Fibroblast of peridontal ligament (primary cell): ENCODE measurements around the gene FHOD3.
"Not testable (repeated sequence)": the region's sequence is repeated elsewhere in the genome, so short reads cannot be mapped to it uniquely, and the experiment has no call there.

Experiments used
- DNase-seq: peaks from one replicate; pipeline ENCODE4 v3.0.0-alpha.2; 2010; ENCODE audit errors: extremely low read depth

Gene FHOD3

GRCh38 chr18:36350251-36350651, 52.7 kb downstream of the FHOD3 start:
- DNase-seq = no peak

DNA sequence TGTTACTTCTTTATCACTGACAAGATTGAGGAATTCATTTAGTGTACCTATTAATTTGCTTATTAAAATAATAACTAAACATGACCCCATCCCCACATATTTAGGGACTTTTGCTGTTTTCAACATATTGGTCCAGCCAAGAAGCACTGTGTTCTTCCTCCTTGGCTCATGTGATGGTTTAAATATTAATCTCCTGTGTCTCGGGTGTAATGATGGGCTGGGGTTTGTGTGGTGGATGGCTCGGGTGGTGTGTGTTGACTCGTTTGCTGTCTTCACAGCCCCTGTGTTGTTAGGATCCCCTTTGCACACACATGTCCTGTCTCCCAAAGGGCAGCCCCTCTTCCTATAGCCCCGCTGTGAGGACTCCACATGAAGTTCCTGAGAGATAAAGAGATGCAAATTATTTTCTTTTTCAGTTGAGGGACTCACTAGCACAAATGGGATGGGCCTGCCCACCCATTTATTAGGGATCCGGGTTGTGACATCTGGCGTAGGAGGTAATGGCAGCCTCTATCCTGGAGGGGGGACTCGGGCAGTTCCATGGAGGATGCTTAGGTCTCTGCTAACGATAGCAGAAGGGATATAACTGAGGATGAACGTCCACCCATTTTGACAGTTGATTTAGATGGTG, 53.4 kb downstream of the FHOD3 start:
- DNase-seq = no peak

DNA sequence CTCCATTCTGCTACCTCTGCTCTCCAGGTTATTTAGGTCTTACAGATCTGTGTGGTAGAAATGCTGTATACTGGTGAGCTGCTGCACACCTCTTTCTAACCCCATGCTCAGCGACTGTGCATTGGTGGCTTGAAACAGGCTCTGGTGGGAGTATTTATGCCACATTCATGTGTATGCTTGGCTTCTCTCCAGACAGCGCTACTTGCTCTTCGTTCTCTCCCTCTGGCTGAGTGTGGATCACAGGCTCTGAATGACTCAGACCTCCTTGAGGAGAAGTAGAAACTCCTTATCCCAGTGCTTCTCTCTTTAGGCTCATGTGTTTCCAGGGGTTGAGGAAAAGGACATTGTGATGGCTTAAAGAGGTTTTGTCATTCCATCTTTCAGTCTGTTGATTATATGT, 54.9 kb downstream of the FHOD3 start:
- DNase-seq = peak; percentile 95

GRCh38 chr18:36354989-36355388, 57.5 kb downstream of the FHOD3 start:
- peak; percentile 89 for DNase-seq

DNA sequence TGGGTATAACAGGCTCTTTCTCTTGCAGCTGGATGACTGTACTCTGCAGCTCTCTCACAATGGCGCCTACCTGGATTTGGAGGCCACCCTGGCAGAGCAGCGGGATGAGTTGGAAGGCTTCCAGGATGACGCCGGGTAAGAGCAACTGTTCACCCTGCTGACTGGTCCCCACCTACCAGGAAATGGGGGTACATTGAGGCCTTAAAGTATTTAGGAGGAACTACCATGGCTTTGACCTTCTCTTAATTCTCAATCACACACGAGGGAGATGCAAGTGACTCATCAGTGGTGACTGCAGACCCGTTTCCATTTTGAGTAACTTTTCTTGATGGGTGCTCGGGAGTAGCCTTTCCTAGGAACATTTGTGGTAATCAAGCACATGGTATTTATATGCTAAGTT, 58.0 kb downstream of the FHOD3 start:
- DNase-seq = no peak

DNA sequence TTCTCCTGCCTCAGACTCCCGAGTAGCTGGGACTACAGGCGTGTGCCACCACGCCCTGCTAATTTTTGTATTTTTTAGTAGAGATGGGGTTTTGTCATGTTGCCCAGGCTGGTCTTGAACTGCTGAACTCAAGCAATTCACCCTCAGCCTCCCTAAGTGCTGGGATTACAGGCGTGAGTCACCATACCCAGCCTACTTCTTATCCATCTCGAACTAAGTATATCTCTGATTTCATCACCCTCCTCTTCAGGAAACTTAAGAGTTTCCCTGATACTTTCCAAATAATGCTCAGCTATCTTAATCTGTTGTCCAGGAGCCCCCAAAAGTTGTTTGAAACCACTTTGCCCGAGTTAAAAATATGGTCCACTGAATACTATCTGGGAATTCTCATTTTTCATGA, 59.2 kb downstream of the FHOD3 start:
- not testable (repeated sequence) for DNase-seq

DNA sequence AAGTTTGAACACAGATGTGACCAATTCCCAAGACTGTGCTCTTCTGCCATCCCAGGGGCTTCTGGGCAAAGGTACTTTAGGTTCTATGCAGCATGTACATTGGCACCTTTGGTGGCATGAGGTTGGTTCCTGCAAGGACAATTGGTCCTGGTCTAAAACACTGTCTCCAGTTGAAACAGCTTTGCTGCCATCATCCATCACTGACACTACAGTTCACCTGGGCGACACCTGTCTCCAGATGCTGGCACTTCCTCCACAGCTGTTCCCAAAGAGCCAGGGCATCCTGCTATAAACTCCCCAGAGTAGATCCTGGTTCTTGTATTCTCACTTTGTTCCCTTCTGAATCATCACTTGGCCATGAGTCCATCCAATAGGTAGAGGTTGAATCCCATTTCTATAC, 60.6 kb downstream of the FHOD3 start:
- no peak for DNase-seq

DNA sequence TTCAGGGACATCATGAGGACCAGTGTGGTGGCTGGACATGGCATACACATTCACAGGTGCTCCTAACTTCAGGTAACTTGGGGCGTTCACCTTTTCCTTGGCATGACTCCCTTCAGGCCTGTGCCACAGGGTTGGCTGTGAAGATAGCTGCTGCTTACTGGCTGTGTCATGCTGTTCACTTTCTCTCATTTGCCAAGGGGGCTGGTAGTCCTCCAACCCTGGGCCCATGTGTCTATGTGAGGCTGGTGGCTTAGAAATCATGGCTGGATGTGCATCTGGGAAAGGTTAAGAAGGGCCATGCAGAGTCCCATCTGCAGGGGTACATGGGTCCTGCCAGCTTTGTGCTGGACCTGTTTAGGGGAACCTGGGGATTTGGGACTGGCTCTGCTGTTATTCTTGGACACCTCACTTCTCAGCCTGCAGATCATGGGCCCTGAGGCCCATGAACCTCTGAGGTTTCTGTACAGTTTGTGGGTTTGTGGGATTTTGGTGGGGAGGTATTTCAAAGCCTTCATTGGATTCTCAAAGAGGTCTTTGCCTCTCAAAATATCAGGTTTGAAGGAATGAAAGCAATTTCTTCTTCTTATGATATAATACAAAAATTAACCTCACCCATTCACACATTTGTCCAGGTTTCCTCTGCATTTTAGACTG, 62.9 kb downstream of the FHOD3 start:
- no peak for DNase-seq

DNA sequence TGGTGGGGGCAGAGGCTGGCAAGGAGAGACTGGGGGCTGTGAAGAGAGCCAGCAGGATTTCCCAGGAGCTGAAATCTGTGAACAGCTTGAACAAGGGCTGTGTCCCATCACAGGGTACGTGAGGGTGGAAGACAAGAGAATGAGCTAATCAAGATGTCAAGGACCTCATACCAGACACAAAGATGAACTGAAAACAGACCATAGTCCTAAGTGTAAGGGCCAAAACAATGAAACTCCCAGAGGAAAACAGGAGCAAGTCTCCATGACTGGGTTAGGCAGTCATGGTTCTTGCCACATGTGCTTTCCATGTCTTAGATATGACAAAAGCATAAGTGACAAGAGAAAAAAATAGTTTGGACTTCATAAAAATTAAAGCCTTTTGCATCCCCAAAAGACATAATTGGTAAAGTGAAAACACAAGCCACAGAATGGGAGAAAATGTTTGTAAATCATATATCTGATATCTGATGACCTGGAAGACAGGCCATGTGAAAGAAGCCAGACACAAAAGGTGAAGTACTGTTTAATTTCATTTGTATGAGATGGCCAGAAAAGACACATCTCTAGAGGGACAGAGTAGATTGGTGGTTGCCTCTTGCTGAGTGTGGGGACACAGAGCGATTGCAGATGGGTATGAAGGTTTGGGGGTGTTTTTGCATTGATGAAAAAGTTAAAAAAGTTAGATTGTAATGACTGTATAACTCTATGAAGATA, 67.6 kb downstream of the FHOD3 start:
- DNase-seq = no peak

- no peak for DNase-seq
Measured at GRCh38 chr18:36365836-36366775, 68.6 kb downstream of the FHOD3 start.

- DNase-seq = no peak
Measured at GRCh38 chr18:36366994-36367839, 69.7 kb downstream of the FHOD3 start.

DNA sequence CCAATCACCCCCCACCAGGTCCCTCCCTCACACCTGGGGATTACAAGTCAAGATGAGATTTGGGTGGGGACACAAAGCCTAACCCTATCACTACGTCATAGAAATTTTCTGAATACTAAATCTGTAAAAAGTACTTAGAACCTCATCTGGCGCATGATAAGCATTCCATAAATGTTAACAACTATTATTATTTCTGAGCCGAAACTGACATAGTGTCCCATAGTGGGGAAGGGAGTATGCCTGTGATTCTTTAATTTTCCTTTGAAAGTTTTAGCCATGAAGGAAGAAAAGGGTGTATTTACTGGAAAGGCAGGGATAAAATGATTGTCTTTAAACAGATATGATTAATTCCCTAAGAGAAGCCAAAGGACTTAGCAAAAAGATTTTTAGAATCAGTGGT, 71.4 kb downstream of the FHOD3 start:
- no peak for DNase-seq

DNA sequence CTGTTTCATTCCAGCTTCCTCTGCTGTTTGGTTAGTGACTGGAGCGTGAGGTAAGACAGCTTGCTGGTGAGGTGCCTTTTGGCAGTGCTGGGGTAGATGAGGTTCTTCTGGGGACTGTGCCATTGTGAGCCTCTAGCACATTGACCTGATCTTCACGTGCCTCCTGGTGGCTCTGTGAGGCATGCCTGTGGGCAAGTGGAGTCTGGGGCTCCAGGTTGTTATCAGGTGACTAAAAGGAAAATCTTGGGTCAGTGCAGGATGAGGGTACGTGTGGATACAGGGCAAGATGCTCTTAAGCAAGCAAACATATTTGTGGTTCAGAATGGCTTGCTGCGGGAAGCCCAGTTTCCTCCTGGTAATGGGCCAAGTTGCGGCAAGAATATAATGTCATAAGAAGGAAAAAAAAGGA, 75.4 kb downstream of the FHOD3 start:
- peak; percentile 96 for DNase-seq

GRCh38 chr18:36374262-36374661, 76.7 kb downstream of the FHOD3 start:
- peak; percentile 23 for DNase-seq

- no peak for DNase-seq
Measured at GRCh38 chr18:36375118-36375517, 77.6 kb downstream of the FHOD3 start.

- DNase-seq = peak; percentile 58
Measured at GRCh38 chr18:36376361-36376760, 78.8 kb downstream of the FHOD3 start.

DNA sequence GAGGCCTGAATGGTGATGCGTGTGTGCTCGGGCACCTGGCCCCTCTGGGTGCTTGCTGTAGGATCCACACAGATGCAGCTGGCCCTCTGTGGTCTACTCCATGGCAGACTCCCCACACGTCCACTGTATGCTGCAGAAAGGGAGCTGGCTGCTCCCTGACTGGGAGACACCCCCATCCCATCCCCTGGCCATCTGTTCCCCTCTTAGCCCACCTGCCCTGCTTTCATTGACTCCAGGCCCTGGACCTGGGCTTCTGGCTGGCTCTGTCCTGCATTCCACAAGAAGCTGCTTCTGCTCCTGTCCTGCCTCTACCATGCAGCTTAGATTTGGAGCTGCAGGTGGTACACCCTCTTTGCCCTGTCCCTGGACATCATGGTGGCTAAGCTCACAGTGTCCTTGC, 80.1 kb downstream of the FHOD3 start:
- DNase-seq = no peak

DNA sequence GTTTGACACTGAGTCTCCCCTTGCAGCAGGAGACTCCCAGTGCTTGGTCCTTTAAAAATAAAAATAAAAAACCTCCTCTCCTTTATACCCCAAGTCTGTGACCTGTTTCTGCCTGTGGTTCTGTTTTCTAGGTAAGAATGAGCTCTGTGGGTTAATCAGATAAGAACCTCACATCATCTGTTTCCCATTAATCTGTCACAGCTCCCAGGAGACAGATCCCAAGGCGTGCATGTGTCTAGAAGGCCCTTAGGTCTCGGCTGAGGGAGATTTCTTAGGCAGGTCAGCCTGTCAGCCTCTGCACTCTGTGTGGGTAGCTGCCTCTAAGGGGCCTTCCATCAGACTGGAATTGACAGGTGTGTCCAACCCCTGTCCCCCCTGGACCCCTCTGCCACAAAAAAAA, 80.7 kb downstream of the FHOD3 start:
- no peak for DNase-seq

DNA sequence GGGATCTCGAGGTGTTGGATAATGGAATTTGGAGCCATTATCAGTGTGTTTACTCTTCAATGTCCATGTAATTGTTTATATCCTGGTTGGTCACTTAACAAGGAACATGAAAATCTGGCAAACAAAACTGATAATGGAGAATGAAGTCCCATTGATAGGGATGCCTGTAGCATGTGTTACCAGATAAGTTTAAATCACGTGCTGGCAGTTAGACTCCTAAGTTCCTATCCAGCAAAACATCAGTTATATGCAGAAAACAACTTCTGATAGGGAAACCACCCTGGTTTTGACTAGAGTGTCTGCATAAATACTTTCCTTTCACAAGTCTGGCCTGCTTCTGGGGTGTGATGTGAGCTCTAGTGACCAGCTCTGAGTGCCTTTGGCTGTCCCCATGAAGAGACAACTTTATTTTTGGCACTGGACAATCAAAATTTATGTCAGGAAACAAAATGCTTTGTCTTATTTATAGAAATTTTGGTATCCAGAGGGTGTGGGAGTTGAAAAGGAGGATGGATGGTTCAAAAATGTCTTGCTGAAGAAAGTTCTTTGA, 82.0 kb downstream of the FHOD3 start:
- no peak for DNase-seq

DNA sequence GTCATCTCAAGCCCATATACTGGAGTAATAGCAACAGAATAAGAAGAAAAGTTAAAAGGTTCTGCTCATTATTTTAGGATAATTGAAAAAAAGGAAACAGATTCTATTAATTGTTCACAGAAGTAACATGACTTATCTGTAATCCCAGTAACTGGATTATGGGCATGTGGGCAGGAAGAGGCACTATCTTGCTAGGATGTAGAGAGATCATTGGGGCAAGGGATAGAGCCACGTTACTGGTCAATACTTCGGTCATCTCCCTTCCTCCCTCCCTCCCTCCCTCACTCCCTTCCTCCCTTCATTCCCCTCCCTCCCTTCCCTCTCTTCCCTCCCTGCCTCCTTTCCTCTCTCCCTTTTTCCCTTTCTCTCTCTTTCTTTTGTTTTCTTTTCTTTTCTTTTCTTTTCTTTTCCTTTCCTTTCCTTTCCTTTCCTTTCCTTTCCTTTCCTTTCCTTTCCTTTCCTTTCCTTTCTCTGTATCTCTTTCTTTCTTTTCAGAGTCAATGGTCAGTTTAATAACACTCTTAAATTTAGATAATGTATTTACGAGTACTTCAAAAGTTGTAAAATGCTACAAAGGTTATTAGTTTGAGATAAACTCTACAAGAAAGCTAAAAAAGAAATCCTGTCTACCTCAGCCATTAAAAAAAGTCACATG, 82.8 kb downstream of the FHOD3 start:
- no peak for DNase-seq
